HG03045 (cell line): Measurements from ENCODE around the gene ITIH2.
"Not testable (repeated sequence)": the region's sequence is repeated elsewhere in the genome, so short reads cannot be mapped to it uniquely, and the experiment has no call there.

Source experiments
- ATAC-seq: cut with Tn5 transposase; IDR thresholded peaks from one replicate; pipeline ENCODE4 v1.9.1; 2021; ENCODE audit warnings: mild to moderate bottlenecking, moderate library complexity; ENCODE audit not compliant: unreplicated experiment

The ITIH2 gene

DNA sequence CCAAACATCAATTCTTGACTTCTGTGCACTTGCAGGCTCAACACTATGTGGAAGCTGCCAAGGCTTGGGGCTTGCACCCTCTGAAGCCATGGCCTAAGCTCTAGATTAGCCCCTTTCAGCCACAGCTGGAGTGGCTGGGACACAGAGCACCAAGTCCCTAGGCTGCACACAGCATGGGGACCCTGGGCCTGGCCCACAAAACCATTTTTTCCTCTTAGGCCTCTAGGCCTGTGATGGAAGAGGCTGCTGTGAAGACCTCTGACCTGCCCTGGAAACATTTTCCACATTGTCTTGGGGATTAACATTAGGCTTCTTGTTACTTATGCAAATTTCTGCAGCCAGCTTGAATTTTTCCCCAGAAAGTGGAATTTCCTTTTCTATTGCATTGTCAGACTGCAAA lies 10.7 kb upstream of the ITIH2 start:
- ATAC-seq, result not testable (repeated sequence)

DNA sequence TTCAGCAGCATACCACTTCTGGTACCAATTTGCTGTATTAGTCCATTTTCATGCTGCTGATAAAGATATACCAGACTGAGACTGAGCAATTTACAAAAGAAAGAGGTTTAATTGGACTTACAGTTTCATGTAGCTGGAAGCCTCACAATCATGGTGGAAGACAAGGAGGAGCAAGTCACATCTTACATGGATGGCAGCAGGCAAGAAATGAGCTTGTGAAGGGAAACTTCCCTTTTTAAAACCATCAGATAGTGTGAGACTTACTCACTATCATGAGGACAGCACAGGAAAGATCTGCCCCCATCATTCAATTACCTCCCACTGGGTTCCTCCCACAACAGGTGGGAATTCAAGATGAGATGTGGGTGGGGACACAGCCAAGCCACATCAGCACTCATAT lies 9.9 kb upstream of the ITIH2 start:
- ATAC-seq, result not testable (repeated sequence)

DNA sequence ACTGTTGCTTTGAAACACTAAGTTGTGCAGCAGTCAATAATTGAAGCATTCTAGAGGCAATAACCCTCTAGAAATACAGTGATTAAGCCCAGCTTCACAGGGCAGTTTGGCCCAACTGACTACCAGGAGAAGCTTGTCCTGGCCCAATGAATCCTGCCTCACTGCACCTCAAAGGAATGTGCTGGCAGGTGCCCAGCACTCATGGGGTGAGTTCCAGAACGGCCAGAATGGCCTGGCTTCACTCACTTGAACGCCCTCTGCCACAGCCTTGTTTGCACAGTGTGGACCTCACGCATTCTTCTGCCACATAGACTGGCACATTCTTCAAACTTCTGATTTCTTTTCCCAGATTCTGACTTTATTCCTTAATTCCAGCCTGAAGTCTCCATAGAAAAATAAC lies 6.6 kb upstream of the ITIH2 start:
- no peak for ATAC-seq

DNA sequence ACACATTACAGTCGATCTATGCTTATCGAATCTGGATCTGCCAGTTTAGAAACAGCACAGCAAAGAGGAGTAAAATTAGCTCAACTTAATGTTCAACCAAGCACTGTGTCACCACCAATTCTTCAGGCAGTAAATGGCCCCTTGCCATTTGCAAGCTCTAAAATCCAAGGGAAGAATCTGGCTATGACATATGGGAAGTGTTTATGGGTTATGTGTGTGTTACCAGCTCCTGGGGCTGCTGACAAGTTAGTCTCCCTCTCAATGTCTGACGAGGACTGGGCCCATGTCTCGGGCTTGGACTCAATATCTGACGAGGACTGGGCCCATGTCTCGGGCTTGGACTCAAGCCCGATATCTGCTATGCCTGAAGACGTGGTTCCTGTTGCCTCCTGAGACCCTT lies 5.7 kb upstream of the ITIH2 start:
- ATAC-seq, result no peak

DNA sequence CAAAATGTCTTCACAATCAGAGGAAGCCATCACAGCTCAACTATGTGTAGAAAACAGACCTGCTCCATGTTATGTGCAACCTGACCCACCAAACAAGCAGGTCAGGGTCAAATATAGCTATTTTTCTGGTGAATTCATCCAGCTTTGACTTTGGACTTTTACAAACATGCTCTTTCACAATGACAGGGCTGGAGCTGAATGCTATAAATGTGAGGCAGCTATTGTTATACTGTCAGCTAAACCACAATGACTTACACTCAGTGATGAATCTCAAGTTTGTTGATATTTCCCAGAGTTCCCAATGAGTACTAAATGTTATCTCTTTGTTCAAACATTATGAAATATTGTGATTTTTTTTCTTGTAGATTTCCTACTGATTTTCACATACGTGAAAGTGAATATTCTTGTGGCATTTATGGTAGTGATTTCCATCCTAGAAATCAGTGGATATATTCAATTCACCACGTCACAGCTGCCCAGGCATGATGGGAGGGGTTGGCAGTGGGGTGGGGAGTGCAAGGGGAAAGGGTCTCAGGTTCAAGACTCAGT lies 2.5 kb upstream of the ITIH2 start:
- ATAC-seq, result no peak

DNA sequence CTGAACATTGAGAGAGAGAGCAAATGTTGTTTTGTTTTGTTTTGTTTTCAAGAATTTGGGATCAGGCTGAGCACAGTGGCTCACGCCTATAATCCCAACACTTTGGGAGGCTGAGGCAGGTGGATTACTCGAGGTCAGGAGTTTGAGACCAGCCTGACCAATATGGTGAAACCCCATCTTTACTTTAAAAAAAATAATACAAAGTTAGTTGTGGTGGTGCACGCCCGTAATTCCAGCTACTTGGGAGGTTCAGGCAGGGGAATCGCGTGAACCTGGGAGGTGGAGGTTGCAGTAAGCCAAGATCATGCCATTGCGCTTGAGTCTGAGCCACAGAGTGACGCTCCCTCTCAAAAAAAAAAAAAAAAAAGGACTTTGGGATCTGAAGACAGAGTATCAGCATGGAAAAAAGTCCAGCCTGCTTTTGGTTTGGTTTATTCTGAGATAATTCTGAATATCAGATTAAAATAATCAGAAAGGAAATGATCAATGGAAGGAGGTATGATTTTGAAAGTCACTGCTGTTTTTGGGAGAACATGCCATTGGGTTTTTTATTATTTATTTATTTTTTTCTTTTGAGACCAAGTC lies 1.9 kb upstream of the ITIH2 start:
- ATAC-seq, result no peak

DNA sequence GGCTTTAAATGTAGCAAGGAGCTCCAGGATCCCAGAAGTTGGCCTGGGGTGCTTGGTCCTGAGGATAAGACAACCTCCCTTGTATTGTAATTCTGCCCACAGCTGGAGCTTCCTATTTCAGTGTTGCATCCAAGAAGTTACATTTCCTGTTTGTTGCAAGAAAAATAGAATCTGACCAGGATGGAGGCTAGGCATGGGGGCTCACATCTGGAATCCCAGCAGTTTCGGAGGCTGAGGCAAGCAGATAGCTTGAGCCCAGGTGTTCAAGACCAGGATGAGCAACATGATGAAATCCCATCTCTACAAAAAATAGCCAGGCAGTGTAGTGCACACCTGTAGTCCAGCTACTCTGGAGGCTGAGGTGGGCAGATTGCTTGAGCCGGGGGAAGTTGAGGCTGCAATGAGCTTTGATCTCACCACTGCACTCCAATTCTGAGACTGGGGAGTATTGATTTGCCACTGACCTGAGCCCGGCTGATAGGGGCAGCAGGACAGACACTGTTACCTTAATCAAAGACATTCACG lies 766 bp upstream of the ITIH2 start:
- no peak for ATAC-seq

DNA sequence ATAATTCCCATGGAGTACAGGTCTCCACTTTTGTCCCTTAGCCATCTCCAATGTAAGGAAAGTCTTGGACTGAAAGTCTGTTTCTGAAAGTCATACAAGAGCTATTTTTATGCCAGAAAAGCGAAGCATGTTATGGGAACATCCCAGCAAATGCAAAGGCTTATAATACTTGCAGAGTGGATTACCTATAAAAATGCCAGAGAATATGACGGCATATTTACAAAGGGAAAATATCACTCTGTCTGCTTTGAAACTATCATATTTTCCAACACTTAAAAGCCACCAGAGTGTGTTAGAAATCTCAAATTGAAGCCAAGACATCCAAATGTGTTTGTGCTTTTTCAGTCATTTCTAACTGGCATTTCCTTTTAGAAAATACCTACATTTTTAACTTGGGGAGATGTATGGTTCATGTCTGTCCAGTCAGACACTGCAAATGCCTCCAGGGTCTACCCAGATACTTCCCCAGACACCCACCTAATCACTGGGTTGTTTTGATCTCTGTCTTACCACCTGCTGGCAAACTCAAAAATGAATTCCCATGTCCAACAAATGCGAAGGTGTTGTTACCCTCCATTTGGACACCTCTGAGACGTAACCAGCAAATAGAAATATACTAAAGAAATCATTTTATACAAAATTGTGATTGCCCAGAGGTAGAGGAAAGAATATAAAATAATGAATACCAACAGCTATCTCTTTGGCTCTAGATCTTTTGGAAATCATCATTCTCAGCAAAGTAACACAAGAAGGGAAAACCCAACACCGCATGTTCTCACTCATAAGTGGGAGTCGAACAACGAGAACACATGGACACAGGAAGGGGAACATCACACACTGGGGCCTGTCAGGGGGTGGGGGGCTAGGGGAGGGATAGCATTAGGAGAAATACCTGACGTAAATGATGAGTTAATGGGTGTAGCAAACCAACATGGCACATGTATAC lies 1.2 kb downstream of the ITIH2 start:
- ATAC-seq, result no peak

DNA sequence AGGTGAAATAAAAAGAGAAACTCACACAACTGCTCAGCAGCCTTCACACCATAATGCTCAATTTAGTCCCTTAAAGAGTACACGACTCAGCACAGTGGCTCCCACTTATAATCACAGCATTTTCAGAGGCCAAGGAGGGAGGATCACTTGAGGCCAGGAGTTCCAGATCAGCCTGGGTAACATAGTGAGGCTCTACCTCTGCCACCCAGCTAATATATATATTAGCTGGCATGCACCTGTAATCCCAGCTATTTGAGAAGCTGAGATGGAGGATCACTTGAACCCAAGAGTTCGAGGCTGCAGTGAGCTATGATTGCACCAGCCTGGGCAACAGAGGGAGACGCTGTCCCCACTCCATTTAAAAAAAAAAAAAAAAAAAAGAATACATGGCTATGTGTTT lies 2.2 kb downstream of the ITIH2 start:
- ATAC-seq, result no peak

DNA sequence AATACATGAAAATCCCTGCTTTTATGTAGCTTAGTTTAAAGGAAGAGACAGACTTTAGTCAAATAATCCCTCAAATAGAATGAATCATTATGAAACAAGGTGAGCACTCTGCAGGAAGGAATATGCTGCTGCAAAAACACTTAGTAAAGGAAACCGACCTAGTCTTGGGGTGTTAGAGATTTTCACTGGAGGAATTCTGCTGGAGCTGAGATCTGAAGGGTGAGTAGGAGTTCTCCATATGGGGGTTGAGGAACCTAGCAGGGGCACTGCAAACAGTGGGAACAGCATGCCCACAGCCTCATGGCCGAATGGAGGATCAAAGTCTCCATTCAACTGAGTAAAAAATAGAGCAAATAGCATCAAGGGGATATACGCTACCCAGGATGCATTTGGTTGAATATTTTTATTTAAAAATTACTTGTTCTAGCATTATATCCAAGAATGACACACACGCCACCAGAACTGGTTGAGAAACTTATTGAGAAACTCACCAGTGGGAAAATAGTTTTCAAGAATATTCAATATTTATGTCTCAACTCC lies 3.5 kb downstream of the ITIH2 start:
- no peak for ATAC-seq

DNA sequence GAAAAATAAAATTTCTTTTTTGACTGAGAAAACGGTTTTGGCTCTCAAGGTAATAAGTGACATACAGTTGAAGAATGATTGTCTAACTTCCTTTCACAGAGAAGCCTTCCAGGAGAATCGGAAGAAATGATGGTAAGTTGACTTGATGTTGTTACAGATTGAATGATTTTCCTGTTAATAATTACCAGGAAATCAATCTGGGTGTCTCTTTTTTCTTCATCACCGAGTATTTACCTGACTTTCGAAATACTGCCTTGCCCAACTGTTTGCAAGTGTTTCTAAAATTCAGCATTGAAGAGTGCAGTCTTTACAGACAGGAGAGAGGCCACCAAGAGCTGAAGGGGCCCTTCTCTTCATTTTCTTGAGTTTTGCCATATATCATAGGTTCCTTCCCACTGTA lies 4.0 kb downstream of the ITIH2 start:
- no peak for ATAC-seq

DNA sequence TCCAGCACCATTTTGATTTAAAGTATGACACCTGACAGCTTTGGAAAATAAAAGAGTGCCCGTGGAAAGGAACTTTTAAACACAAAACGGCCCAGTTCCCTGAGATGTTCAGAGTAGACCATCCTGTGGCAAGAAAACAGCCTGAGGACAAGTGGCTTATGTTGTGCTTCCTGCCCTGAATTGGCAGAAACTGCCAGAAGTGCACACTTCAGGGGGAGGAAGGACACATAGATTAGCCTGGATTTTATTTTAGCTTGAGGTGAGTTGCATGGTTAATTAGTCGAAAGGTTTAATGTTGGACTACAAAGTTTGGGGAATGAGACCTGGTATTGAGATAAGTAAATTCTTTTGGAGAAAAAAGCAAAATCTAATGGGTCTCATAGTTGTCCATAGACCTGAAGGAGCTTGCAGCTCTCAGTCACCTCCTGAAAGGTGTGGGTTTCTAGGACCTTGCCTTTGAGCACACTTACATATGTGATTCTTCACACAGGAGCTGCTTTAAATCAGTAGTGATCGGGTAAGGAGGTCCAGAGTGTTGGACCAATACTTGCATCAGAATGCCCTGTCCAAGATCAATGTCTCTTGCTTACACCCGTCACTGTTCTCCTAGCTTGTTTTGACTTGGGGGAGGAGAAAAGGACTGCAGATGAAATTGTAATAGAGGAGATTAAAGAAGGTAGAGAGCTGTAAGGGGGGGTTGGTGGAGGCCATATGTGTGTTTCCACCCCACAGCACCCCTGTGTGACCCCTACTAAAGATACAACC lies 4.9 kb downstream of the ITIH2 start:
- ATAC-seq, result no peak

DNA sequence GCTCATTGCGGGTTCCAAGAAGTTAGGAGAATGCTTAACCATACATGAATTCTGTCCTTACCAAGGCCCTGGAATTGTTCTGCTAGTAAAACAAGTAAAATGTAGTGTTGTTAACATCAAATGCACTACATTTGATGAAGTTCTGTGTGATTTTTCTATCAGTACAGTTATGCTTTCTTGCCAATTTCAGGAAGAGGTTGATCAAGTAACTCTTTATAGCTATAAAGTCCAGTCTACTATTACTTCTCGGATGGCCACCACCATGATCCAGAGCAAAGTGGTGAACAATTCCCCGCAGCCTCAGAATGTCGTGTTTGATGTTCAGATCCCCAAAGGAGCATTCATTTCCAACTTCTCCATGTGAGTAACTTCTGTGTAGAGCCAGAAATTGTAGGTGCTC lies 5.7 kb downstream of the ITIH2 start:
- no peak for ATAC-seq

DNA sequence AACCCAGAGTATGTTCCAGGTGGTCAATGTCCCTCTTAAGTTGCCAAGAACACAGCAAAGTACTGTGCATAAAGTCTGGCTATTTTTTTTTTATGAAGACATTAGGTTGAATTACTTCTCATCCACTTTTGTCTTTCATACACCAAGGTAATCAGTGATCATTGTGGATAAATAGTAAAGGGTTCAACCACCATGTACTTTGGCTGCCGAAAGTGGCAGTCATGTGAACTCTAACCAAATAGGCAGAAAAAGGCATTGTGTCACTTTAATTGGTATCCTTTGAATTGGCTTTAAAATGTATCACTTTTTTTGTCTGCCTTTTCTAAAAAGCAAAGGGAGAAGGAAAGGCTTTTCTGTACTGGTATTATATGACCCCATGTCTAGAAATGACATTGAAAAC lies 7.3 kb downstream of the ITIH2 start:
- no peak for ATAC-seq

DNA sequence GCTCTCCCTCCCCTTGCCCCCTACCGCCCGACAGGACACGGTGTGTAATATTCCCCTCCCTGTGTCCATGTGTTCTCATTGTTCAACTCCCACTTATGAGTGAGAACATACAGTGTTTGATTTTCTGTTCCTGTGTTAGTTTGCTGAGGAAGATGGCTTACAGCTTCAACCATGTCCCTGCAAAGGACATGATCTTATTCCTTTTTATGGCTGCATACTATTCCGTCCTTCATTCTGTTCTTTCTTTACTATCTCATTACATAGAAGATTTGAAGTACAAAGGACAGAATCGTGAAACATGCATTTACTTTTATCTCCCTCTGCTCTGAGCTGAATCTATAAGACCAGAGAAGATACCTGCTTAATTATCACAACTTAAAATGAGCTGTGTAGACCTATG lies 8.0 kb downstream of the ITIH2 start:
- ATAC-seq, result not testable (repeated sequence)

DNA sequence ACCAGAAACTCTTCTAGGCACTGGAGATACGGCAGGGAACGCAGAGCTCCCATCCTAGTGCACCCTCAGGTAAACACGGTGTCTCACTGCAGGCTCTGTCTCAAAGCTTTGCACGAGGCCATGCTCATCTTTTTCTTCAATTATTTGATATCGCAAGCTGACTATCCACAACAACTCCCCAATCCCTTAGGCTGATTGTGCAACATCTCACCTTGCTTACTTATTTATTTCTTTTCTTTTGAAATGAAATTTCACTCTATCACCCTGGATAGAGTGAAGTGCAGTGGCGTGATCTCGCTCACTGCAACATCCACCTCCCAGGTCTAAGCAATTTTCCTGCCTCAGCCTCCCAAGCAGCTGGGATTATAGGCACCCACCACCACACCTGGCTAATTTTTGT lies 12.4 kb downstream of the ITIH2 start:
- ATAC-seq, result no peak

DNA sequence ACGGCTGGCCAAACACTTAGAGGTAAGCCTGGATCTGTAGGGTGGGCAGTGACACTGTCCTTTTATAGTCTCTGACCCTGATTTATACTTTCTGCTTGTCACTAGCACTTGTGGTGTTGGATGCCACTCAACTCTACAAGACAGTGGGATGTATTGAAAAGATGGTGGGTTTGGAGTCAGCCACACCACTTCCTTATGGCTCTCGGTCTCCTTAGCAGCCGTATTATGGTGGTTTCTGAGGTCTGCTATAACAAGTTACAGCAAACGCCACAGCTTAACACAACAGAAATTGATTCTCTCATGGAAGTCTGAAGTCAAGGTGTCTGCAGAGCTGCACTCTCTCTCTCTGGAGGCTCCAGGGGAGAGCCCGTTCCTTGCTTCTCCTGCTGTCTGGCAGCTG lies 14.7 kb downstream of the ITIH2 start:
- ATAC-seq, result no peak

DNA sequence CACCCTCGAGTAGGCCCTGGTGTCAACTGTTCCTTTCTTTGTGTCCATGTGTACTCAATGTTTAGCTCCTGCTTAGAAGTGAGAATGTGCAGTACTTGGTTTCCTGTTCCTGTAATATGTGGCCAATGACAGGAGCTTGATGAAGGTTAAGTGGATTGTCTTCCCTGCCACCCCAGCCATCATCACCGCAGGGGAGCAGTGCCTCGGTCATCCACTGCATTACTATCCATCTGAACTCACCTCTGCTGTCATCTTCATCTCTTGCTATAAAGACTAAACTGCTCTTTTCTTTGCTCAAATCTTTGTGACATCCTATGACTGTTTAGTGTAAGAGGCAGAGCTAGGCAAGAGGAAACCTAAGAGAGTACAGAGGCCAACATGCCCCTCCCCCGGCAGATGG lies 15.6 kb downstream of the ITIH2 start:
- ATAC-seq, result no peak

DNA sequence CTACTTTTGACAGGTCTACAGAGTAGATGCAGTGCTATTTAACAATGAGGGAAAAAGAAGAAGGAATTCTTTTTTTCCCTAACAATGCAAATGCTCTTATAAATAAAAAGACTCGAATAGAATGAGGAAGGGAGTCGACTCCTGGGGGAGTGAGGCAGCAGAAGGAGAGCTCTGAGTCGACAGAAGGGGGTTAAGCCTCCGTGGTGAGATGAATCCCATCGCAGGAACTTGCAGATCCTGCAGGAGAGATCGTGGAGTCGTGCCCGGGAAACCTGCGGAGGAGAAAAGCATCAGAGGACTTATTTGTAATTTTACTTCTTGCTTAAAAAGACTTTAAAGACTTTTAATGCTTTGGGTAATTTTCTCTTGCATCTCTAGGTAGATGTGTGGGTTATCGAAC lies 17.4 kb downstream of the ITIH2 start:
- ATAC-seq, result no peak

DNA sequence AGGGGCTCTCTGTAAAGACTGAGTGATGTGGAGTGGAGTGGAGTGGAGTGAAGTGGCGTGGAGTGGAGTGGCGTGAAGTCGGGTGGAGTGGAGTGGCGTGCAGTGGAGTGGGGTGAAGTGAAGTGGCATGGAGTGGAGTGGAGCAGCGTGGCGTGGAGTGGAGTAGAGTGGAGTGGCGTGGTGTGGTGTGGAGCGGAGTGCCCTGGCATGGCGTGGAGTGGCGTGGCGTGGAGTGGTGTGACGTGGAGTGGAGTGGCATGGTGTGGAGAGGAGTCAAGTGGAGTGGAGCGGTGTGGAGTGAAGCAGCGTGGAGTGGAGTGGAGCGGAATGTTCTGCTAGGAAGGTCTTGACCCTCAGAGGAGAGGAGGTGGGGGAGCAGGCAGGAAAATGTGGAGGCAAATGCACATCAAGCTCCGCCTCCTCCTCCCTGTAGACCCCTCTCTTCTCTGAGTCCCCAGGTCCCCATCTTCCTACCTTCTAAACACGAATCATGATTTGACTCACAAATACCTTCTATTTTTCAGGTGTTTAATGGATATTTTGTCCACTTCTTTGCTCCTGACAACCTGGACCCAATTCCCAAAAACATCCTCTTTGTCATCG lies 19.9 kb downstream of the ITIH2 start:
- ATAC-seq, result no peak

DNA sequence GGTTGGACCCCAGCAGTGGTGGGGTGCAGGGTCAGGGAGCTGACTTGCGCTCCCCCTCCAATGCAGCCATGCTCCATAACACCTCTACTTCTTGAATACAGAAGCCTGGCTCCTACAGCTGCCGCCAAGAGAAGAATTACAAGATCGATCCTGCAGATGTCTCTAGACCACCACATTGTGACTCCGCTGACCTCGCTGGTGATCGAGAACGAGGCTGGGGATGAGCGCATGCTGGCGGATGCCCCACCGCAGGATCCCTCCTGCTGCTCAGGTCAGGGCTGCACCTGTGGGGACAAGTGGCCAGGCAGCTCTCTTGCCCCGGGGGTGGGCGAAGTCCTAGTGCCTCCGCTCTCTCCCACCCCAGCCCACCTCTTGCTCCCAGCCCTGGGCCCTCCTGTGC lies 31.7 kb downstream of the ITIH2 start:
- ATAC-seq, result no peak
